GM23338 (cell line): ENCODE data around the gene SMIM45.
"Not testable (repeated sequence)": the region's sequence is repeated elsewhere in the genome, so short reads cannot be mapped to it uniquely, and the experiment has no call there.

Experiments
- ATAC-seq: fragments of 200-7000 bp; cut with Tn5 transposase; 3 replicates; pipeline ENCODE4 v1.9.1; 2020
- DNase-seq: peaks from one replicate; pipeline ENCODE4 v3.0.0-alpha.2; 2015; ENCODE audit warnings: low spot score
- H2AFZ ChIP-seq: fragments of 200-600 bp; sonication (generic); 2 replicates; pipeline ENCODE4 v1.8.0; 2016; ENCODE audit warnings: antibody characterized with exemption, mild to moderate bottlenecking, moderate library complexity
- H3F3A ChIP-seq: fragments of 200-600 bp; sonication (generic); replicated peaks from 2 replicates; pipeline ENCODE4 v1.8.0; 2017; ENCODE audit warnings: antibody characterized with exemption, mixed run types, low read depth
- H3K27ac ChIP-seq: fragments of 200-600 bp; sonication (generic); 2 replicates; pipeline ENCODE4 v1.6.1; 2016; ENCODE audit warnings: low read depth
- H3K27me3 ChIP-seq: fragments of 200-600 bp; sonication (generic); 2 replicates; pipeline ENCODE4 v1.8.0; 2016; ENCODE audit warnings: mild to moderate bottlenecking, mixed run types, moderate library complexity; ENCODE audit not compliant: insufficient read depth
- H3K36me3 ChIP-seq: fragments of 200-600 bp; sonication (generic); 2 replicates; pipeline ENCODE4 v1.8.0; 2016; ENCODE audit warnings: mild to moderate bottlenecking; ENCODE audit not compliant: insufficient read depth
- H3K4me1 ChIP-seq: fragments of 200-600 bp; sonication (generic); 2 replicates; pipeline ENCODE4 v1.8.0; 2016; ENCODE audit warnings: mild to moderate bottlenecking, moderate library complexity; ENCODE audit not compliant: insufficient read depth
- H3K4me2 ChIP-seq: fragments of 200-600 bp; sonication (generic); 2 replicates; pipeline ENCODE4 v1.7.1; 2017; ENCODE audit warnings: mixed run types
- H3K4me3 ChIP-seq: fragments of 200-600 bp; sonication (generic); 2 replicates; pipeline ENCODE4 v1.6.1; 2016; ENCODE audit warnings: mixed run types
- H3K79me2 ChIP-seq: fragments of 200-600 bp; sonication (generic); replicated peaks from 2 replicates; pipeline ENCODE4 v1.8.0; 2017; ENCODE audit warnings: mild to moderate bottlenecking; ENCODE audit not compliant: insufficient read depth
- H3K9me2 ChIP-seq: fragments of 200-600 bp; sonication (generic); 2 replicates; pipeline ENCODE4 v1.8.0; 2017; ENCODE audit not compliant: insufficient read depth
- H4K20me1 ChIP-seq: fragments of 200-600 bp; sonication (generic); replicated peaks from 2 replicates; pipeline ENCODE4 v1.8.0; 2017; ENCODE audit warnings: mild to moderate bottlenecking; ENCODE audit not compliant: insufficient read depth
- H3K27ac Mint-ChIP-seq: 2 replicates; pipeline ENCODE4 v1.8.0; 2020; ENCODE audit warnings: inconsistent platforms, mild to moderate bottlenecking, moderate library complexity, mixed read lengths
- H3K27me3 Mint-ChIP-seq: 3 replicates; pipeline ENCODE4 v1.8.0; 2022; ENCODE audit warnings: low read depth, mild to moderate bottlenecking, moderate library complexity, mixed read lengths, inconsistent platforms; ENCODE audit not compliant: insufficient read depth, poor library complexity
- H3K36me3 Mint-ChIP-seq: 3 replicates; pipeline ENCODE4 v1.8.0; 2021; ENCODE audit warnings: low read depth, mild to moderate bottlenecking, inconsistent platforms, moderate library complexity, mixed read lengths
- H3K4me1 Mint-ChIP-seq: 3 replicates; pipeline ENCODE4 v1.8.0; 2020; ENCODE audit warnings: mild to moderate bottlenecking, inconsistent platforms, mixed read lengths
- H3K4me3 Mint-ChIP-seq: 3 replicates; pipeline ENCODE4 v1.8.0; 2021; ENCODE audit warnings: moderate library complexity, mild to moderate bottlenecking, inconsistent platforms, mixed read lengths
- H3K9me3 Mint-ChIP-seq: 3 replicates; pipeline ENCODE4 v1.8.0; 2020; ENCODE audit warnings: moderate library complexity, mild to moderate bottlenecking, inconsistent platforms, mixed read lengths
- CREB1 ChIP-seq: fragments of 250-450 bp; sonication (Bioruptor Pico); IDR thresholded peaks from 2 replicates; pipeline ENCODE4 v1.5.0; 2020; ENCODE audit warnings: low read depth, mild to moderate bottlenecking, moderate library complexity
- CTCF ChIP-seq, 2 experiments: fragments of 200-600 bp in 1 of 2; sonication (generic) in 1 of 2; conservative IDR thresholded peaks; 2 replicates each; pipeline versions ENCODE4 v1.5.1 to v1.6.1; 2016 to 2017; ENCODE audit warnings: antibody characterized with exemption in 2 of 2, low read depth in 2 of 2, mild to moderate bottlenecking in 2 of 2, moderate library complexity in 1 of 2
- EZH2phosphoT487 ChIP-seq: fragments of 200-600 bp; sonication (generic); IDR thresholded peaks from one replicate; pipeline ENCODE4 v1.8.1; 2018; ENCODE audit warnings: antibody characterized with exemption; ENCODE audit not compliant: unreplicated experiment
- JUNB ChIP-seq: IDR thresholded peaks from one replicate; pipeline ENCODE4 v1.6.1; 2016; ENCODE audit warnings: antibody characterized with exemption; ENCODE audit not compliant: unreplicated experiment
- NANOG ChIP-seq: IDR thresholded peaks from 2 replicates; pipeline ENCODE4 v1.6.1; 2016; ENCODE audit warnings: antibody characterized with exemption, borderline replicate concordance
- POLR2AphosphoS5 ChIP-seq: IDR thresholded peaks from 2 replicates; pipeline ENCODE4 v1.6.1; 2016; ENCODE audit warnings: antibody characterized with exemption, low read depth
- STAT1 ChIP-seq: IDR thresholded peaks from one replicate; pipeline ENCODE4 v1.6.1; 2016; ENCODE audit warnings: antibody characterized with exemption; ENCODE audit not compliant: unreplicated experiment
- ZNF331 ChIP-seq: fragments of 250-450 bp; sonication (Bioruptor Pico); IDR thresholded peaks from 2 replicates; pipeline ENCODE4 v1.5.0; 2020; ENCODE audit warnings: low read depth, mild to moderate bottlenecking, moderate library complexity
- TF ChIP-seq, protein P1 (sequence below): IDR thresholded peaks from 2 replicates; pipeline ENCODE4 v1.6.1; 2016; ENCODE audit warnings: antibody characterized with exemption
- TF ChIP-seq, protein P2 (sequence below): fragments of 250-450 bp; sonication (Bioruptor Pico); IDR thresholded peaks from 2 replicates; pipeline ENCODE4 v1.5.0; 2020; ENCODE audit warnings: mild to moderate bottlenecking, moderate library complexity

SMIM45 gene

GRCh38 chr22:41948928-41949296 lies 3.0 kb upstream of the SMIM45 start:
- peaks cover 10% of the 10 kb centered on the region for H3K79me2 ChIP-seq
- not testable (repeated sequence) for H3K9me3 Mint-ChIP-seq, H4K20me1 ChIP-seq, H3K27ac ChIP-seq, H3K27me3 ChIP-seq, H3K9me2 ChIP-seq, H3K4me3 Mint-ChIP-seq, H3K4me2 ChIP-seq, H3K27ac Mint-ChIP-seq, ATAC-seq, H3K36me3 ChIP-seq, DNase-seq, H2AFZ ChIP-seq, H3K4me3 ChIP-seq
- Mint-ChIP-seq H3K36me3 (peaks cover 19% of the 10 kb centered on the region), H3K27me3 (peaks cover 24% of the 10 kb centered on the region), H3K4me1 (peaks cover 29% of the 10 kb centered on the region)
- H3K4me1 ChIP-seq = peaks cover 31% of the 10 kb centered on the region
- peaks cover 15% of the 10 kb centered on the region for H3F3A ChIP-seq

- Histone ChIP-seq H4K20me1 (peaks cover 9% of the 10 kb centered on the region), H2AFZ (no peak overlapping the region), H3F3A (peaks cover 13% of the 10 kb centered on the region), H3K4me2 (no peak overlapping the region), H3K27ac (no peak overlapping the region), H3K4me1 (peaks cover 28% of the 10 kb centered on the region), H3K27me3 (0 out of 2 replicates have a peak, but pooled peaks cover 3% of the 10 kb centered on the region), H3K79me2 (peaks cover 10% of the 10 kb centered on the region), H3K36me3 (0 out of 2 replicates have a peak, but pooled peaks cover 3% of the 10 kb centered on the region), H3K9me2 (no peaks in the 10 kb centered on the region), H3K4me3 (no peak overlapping the region)
- Mint-ChIP-seq H3K36me3 (peaks cover 14% of the 10 kb centered on the region), H3K4me3 (no peak overlapping the region; the same call in 2 of the 3 replicates), H3K27me3 (peaks cover 27% of the 10 kb centered on the region), H3K9me3 (no peaks in the 10 kb centered on the region), H3K4me1 (peaks cover 27% of the 10 kb centered on the region), H3K27ac (no peak overlapping the region)
- ATAC-seq = no peak
- DNase-seq = no peak
- TF ChIP-seq EZH2phosphoT487 = no peak
- TF ChIP-seq JUNB = no peak
- no peak for TF ChIP-seq NANOG
- no peak for TF ChIP-seq ZNF331
- TF ChIP-seq STAT1 = no peak
- TF ChIP-seq, protein P1, sequence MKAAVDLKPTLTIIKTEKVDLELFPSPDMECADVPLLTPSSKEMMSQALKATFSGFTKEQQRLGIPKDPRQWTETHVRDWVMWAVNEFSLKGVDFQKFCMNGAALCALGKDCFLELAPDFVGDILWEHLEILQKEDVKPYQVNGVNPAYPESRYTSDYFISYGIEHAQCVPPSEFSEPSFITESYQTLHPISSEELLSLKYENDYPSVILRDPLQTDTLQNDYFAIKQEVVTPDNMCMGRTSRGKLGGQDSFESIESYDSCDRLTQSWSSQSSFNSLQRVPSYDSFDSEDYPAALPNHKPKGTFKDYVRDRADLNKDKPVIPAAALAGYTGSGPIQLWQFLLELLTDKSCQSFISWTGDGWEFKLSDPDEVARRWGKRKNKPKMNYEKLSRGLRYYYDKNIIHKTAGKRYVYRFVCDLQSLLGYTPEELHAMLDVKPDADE = no peak
- no peak for TF ChIP-seq CREB1 (CRISPR knock-in tag)
- TF ChIP-seq CTCF (conservative IDR thresholded peaks at IDR 0.05; ENCODE audit: low read depth in 2 of 2) = no peak
- TF ChIP-seq POLR2AphosphoS5 = no peak
- TF ChIP-seq, protein P2, sequence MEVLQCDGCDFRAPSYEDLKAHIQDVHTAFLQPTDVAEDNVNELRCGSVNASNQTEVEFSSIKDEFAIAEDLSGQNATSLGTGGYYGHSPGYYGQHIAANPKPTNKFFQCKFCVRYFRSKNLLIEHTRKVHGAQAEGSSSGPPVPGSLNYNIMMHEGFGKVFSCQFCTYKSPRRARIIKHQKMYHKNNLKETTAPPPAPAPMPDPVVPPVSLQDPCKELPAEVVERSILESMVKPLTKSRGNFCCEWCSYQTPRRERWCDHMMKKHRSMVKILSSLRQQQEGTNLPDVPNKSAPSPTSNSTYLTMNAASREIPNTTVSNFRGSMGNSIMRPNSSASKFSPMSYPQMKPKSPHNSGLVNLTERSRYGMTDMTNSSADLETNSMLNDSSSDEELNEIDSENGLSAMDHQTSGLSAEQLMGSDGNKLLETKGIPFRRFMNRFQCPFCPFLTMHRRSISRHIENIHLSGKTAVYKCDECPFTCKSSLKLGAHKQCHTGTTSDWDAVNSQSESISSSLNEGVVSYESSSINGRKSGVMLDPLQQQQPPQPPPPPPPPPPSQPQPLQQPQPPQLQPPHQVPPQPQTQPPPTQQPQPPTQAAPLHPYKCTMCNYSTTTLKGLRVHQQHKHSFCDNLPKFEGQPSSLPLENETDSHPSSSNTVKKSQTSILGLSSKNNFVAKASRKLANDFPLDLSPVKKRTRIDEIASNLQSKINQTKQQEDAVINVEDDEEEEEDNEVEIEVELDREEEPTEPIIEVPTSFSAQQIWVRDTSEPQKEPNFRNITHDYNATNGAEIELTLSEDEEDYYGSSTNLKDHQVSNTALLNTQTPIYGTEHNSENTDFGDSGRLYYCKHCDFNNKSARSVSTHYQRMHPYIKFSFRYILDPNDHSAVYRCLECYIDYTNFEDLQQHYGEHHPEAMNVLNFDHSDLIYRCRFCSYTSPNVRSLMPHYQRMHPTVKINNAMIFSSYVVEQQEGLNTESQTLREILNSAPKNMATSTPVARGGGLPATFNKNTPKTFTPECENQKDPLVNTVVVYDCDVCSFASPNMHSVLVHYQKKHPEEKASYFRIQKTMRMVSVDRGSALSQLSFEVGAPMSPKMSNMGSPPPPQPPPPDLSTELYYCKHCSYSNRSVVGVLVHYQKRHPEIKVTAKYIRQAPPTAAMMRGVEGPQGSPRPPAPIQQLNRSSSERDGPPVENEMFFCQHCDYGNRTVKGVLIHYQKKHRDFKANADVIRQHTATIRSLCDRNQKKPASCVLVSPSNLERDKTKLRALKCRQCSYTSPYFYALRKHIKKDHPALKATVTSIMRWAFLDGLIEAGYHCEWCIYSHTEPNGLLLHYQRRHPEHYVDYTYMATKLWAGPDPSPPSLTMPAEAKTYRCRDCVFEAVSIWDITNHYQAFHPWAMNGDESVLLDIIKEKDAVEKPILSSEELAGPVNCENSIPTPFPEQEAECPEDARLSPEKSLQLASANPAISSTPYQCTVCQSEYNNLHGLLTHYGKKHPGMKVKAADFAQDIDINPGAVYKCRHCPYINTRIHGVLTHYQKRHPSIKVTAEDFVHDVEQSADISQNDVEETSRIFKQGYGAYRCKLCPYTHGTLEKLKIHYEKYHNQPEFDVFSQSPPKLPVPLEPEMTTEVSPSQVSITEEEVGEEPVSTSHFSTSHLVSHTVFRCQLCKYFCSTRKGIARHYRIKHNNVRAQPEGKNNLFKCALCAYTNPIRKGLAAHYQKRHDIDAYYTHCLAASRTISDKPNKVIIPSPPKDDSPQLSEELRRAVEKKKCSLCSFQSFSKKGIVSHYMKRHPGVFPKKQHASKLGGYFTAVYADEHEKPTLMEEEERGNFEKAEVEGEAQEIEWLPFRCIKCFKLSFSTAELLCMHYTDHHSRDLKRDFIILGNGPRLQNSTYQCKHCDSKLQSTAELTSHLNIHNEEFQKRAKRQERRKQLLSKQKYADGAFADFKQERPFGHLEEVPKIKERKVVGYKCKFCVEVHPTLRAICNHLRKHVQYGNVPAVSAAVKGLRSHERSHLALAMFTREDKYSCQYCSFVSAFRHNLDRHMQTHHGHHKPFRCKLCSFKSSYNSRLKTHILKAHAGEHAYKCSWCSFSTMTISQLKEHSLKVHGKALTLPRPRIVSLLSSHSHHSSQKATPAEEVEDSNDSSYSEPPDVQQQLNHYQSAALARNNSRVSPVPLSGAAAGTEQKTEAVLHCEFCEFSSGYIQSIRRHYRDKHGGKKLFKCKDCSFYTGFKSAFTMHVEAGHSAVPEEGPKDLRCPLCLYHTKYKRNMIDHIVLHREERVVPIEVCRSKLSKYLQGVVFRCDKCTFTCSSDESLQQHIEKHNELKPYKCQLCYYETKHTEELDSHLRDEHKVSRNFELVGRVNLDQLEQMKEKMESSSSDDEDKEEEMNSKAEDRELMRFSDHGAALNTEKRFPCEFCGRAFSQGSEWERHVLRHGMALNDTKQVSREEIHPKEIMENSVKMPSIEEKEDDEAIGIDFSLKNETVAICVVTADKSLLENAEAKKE (CRISPR knock-in tag) = no peak
Observed at GRCh38 chr22:41949297-41949965, 2.5 kb upstream of the SMIM45 start.
